PC-3 (cell line): ENCODE data around the gene ZCWPW2.

Experiments
- CTCF ChIP-seq: fragments of 300-600 bp; sonication (generic); conservative IDR thresholded peaks from 2 replicates; pipeline ENCODE4 v1.5.1; 2017; ENCODE audit warnings: antibody characterized with exemption, low read depth, mild to moderate bottlenecking, low read length
- EZH2 ChIP-seq: fragments of 300-600 bp; sonication (generic); IDR thresholded peaks from one replicate; pipeline ENCODE4 v1.6.1; 2017; ENCODE audit warnings: antibody characterized with exemption, mild to moderate bottlenecking, low read length; ENCODE audit not compliant: unreplicated experiment

- peak; percentile 1; the same call in 1 of the 2 replicates for TF ChIP-seq CTCF
- TF ChIP-seq EZH2: no peak
Measured at GRCh38 chr3:28334552-28334951, 14.0 kb upstream of the ZCWPW2 start.
